Neutrophil (primary cell): ENCODE data around the gene EFCAB6.

Source experiments
- H3K27ac ChIP-seq: fragments of 200-600 bp; sonication (generic); 2 replicates; pipeline ENCODE4 v1.5.1; 2016; ENCODE audit warnings: mild to moderate bottlenecking, moderate library complexity
- H3K27me3 ChIP-seq: fragments of 200-600 bp; sonication (generic); 2 replicates; pipeline ENCODE4 v1.6.0; 2016; ENCODE audit warnings: mild to moderate bottlenecking
- H3K36me3 ChIP-seq: fragments of 200-600 bp; sonication (generic); 2 replicates; pipeline ENCODE4 v1.5.1; 2017
- H3K4me1 ChIP-seq, 2 experiments: fragments of 200-600 bp in 1 of 2; sonication (generic) in 1 of 2; 1 replicate in 1 of 2; 2 replicates in 1 of 2; pipeline versions ENCODE4 v1.5.1 to v1.6.1; 2013 to 2016; ENCODE audit warnings: low read depth in 1 of 2, low read length in 1 of 2, mild to moderate bottlenecking in 1 of 2, moderate library complexity in 1 of 2; ENCODE audit not compliant: control insufficient read depth in 1 of 2, insufficient read depth in 1 of 2
- H3K4me3 ChIP-seq, 2 experiments: fragments of 200-600 bp in 1 of 2; sonication (generic) in 1 of 2; 1 replicate in 1 of 2; 2 replicates in 1 of 2; pipeline ENCODE4 v1.5.1; 2013 to 2016; ENCODE audit warnings: low read depth in 1 of 2, low read length in 1 of 2, mild to moderate bottlenecking in 1 of 2, moderate library complexity in 1 of 2
- H3K9me3 ChIP-seq: fragments of 200-600 bp; sonication (generic); 2 replicates; pipeline ENCODE4 v1.5.1; 2016
- CTCF ChIP-seq: fragments of 200-600 bp; sonication (generic); IDR thresholded peaks from 2 replicates; pipeline ENCODE4 v1.5.1; 2016; ENCODE audit warnings: antibody characterized with exemption

Gene EFCAB6

GRCh38 chr22:43689356-43689755 is 122.7 kb downstream of the EFCAB6 start:
- Histone ChIP-seq H3K27ac (no peak overlapping the region), H3K4me3 (no peak overlapping the region), H3K36me3 (no peaks in the 10 kb centered on the region), H3K27me3 (peaks cover 1% of the 10 kb centered on the region), H3K4me1 (no peaks in the 10 kb centered on the region), H3K9me3 (no peaks in the 10 kb centered on the region)
- no peak for TF ChIP-seq CTCF

- no peak for TF ChIP-seq CTCF
Observed at GRCh38 chr22:43682851-43683250, 129.3 kb downstream of the EFCAB6 start.

GRCh38 chr22:43681731-43682360 is 130.3 kb downstream of the EFCAB6 start:
- no peaks in the 10 kb centered on the region for H3K4me1 ChIP-seq
- no peaks in the 10 kb centered on the region for H3K9me3 ChIP-seq
- no peak for TF ChIP-seq CTCF
- H3K4me3 ChIP-seq = no peak overlapping the region
- H3K27me3 ChIP-seq = peaks cover 5% of the 10 kb centered on the region
- no peaks in the 10 kb centered on the region for H3K36me3 ChIP-seq
- H3K27ac ChIP-seq = no peak overlapping the region

More at GRCh38 chr22:43682851-43683250, 129.3 kb downstream of the EFCAB6 start:
- Histone ChIP-seq H3K9me3 (no peaks in the 10 kb centered on the region), H3K4me3 (no peak overlapping the region), H3K36me3 (no peaks in the 10 kb centered on the region), H3K27me3 (peaks cover 5% of the 10 kb centered on the region), H3K4me1 (no peaks in the 10 kb centered on the region), H3K27ac (no peak overlapping the region)

DNA sequence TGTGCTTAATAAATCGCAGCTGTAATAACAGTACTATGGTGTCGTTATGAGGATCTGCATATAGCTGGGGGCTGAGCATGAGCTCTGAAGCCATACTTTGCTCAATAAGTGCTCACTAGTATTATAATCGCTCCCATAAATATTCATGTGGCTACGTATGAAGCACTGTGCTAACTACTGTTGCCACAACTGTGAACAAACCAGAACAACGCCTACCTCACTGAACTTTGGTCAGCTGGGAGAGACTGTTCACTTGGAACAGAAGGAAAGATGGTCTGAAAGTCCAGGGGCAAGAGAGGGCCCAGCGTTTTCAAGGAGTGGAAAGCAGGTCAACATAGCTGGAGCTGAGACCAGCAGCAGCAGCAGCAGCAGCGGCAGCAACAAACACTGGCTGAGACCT is 141.6 kb downstream of the EFCAB6 start:
- H3K4me1 ChIP-seq = no peaks in the 10 kb centered on the region
- no peak overlapping the region for H3K4me3 ChIP-seq
- H3K27ac ChIP-seq = no peak overlapping the region
- no peaks in the 10 kb centered on the region for H3K36me3 ChIP-seq
- no peak for TF ChIP-seq CTCF
- no peaks in the 10 kb centered on the region for H3K27me3 ChIP-seq
- no peaks in the 10 kb centered on the region for H3K9me3 ChIP-seq

DNA sequence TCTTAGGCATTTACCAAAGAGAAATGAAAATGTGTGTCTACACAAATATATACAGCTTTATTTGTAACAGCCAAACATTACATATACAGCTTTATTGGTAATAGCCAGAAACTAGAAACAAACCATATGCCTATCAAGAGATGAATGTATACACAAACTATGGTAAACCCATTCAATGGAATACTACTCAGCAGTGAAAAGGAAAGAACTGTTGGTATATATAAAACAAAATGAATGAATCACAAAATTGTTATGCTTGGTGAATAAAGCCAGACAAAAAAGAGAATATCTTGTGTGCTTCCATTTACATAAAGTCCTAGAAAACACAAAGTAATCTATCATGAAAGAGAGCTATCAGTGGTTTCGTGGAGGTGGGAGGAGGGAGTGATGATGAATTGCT is 142.9 kb downstream of the EFCAB6 start:
- Histone ChIP-seq H3K36me3 (no peaks in the 10 kb centered on the region), H3K9me3 (no peaks in the 10 kb centered on the region), H3K27ac (no peak overlapping the region), H3K27me3 (no peaks in the 10 kb centered on the region), H3K4me3 (no peak overlapping the region), H3K4me1 (no peaks in the 10 kb centered on the region)
- no peak for TF ChIP-seq CTCF
